NCI-H2171 (cell line): ENCODE results near the gene ELOVL5.

Source experiments
- DNase-seq: peaks from one replicate; lab custom pipeline; 2025; lab: John Stamatoyannopoulos, UW

Gene ELOVL5

GRCh38 chr6:53239526-53239925, 109.2 kb downstream of the ELOVL5 start:
- DNase-seq, result no peak

- no peak for DNase-seq
These were observed 110.4 kb downstream of the ELOVL5 start for GRCh38 chr6:53238311-53238710.

GRCh38 chr6:53236241-53236640, 112.5 kb downstream of the ELOVL5 start:
- DNase-seq, result no peak

GRCh38 chr6:53235508-53235907, 113.2 kb downstream of the ELOVL5 start:
- DNase-seq, result no peak

GRCh38 chr6:53233309-53233708, 115.4 kb downstream of the ELOVL5 start:
- no peak for DNase-seq

- no peak for DNase-seq
These were observed 117.8 kb downstream of the ELOVL5 start for GRCh38 chr6:53230775-53231467.

- no peak for DNase-seq
These were observed 120.9 kb downstream of the ELOVL5 start for GRCh38 chr6:53227847-53228246.

GRCh38 chr6:53220605-53221004, 128.1 kb downstream of the ELOVL5 start:
- no peak for DNase-seq
